ACHN (cell line): ENCODE measurements around the gene ABCC6.
"Not testable (repeated sequence)": the region's sequence is repeated elsewhere in the genome, so short reads cannot be mapped to it uniquely, and the experiment has no call there.

Experiments used
- DNase-seq: peaks from one replicate; pipeline ENCODE4 v3.0.0-alpha.2; 2015
- in situ Hi-C: cut with HindIII; loops from 2 replicates; pipeline ENCODE4 v1.10.0; 2017; ENCODE audit warnings: low sequenced_read_pairs, low pct_ligation_motif_present, low pct_unique_long_range_greater_than_20kb

The ABCC6 gene

GRCh38 chr16:16222850-16223661, at the start of gene ABCC6:
Gene ABCC6, minus strand, starts transcription at chr16:16223494. Its CDS starts 60 bp downstream, at chr16:16223434.
- in situ Hi-C loops, DNase-seq: not testable (repeated sequence)

- in situ Hi-C loops, DNase-seq: not testable (repeated sequence)
Measured at GRCh38 chr16:16272573-16273221, 49.4 kb upstream of the ABCC6 start.

- in situ Hi-C loops, DNase-seq: not testable (repeated sequence)
Measured at GRCh38 chr16:16271658-16272057, 48.4 kb upstream of the ABCC6 start.

- in situ Hi-C loops, DNase-seq: not testable (repeated sequence)
Measured at GRCh38 chr16:16268185-16268808, 45.0 kb upstream of the ABCC6 start.

- DNase-seq, in situ Hi-C loops: not testable (repeated sequence)
Measured at GRCh38 chr16:16267708-16268107, 44.4 kb upstream of the ABCC6 start.

GRCh38 chr16:16265044-16265443, 41.8 kb upstream of the ABCC6 start:
- DNase-seq, in situ Hi-C loops: not testable (repeated sequence)

- in situ Hi-C loops, DNase-seq: not testable (repeated sequence)
Measured at GRCh38 chr16:16263947-16264346, 40.7 kb upstream of the ABCC6 start.

GRCh38 chr16:16262954-16263555, 39.8 kb upstream of the ABCC6 start:
- in situ Hi-C loops, result not testable (repeated sequence)

GRCh38 chr16:16259971-16260370, 36.7 kb upstream of the ABCC6 start:
- DNase-seq, in situ Hi-C loops: not testable (repeated sequence)

More at GRCh38 chr16:16262954-16263555, 39.8 kb upstream of the ABCC6 start:
- not testable (repeated sequence) for DNase-seq

GRCh38 chr16:16258822-16259221, 35.5 kb upstream of the ABCC6 start:
- in situ Hi-C loops, DNase-seq: not testable (repeated sequence)

GRCh38 chr16:16257301-16257923, 34.1 kb upstream of the ABCC6 start:
- DNase-seq, in situ Hi-C loops: not testable (repeated sequence)

- in situ Hi-C loops, DNase-seq: not testable (repeated sequence)
Measured at GRCh38 chr16:16252377-16252776, 29.1 kb upstream of the ABCC6 start.

GRCh38 chr16:16249621-16250330, 26.5 kb upstream of the ABCC6 start:
- in situ Hi-C loops, DNase-seq: not testable (repeated sequence)

- DNase-seq, in situ Hi-C loops: not testable (repeated sequence)
Measured at GRCh38 chr16:16247439-16247838, 24.1 kb upstream of the ABCC6 start.

GRCh38 chr16:16246578-16247262, 23.4 kb upstream of the ABCC6 start:
- DNase-seq, in situ Hi-C loops: not testable (repeated sequence)

GRCh38 chr16:16243886-16244285, 20.6 kb upstream of the ABCC6 start:
- DNase-seq, in situ Hi-C loops: not testable (repeated sequence)

GRCh38 chr16:16240667-16241066, 17.4 kb upstream of the ABCC6 start:
- in situ Hi-C loops, DNase-seq: not testable (repeated sequence)
